K562 (cell line): ENCODE measurements around the gene PITRM1. TPM values are rescaled to one million over a fixed set of nuclear protein-coding genes. Genes with fewer than 3 reads are reported as not detected.
A peak's percentile ranks its signal among the peaks of the same experiment; 100 is the strongest.

Experiments
- ATAC-seq: fragments of 200-7000 bp; cut with Tn5 transposase; 3 replicates; pipeline ENCODE4 v1.9.1; 2020; ENCODE audit warnings: moderate library complexity
- BruUV-seq: library from RNA; stranded (reverse); fragments of 400-500 nt; replicated peaks from 2 replicates; lab custom pipeline; 2021; lab: Mats Ljungman, UMichigan
- CTCF ChIA-PET: fragments of 300-600 bp; formaldehyde crosslinking; extraction: SDS; loops from one replicate; lab custom pipeline; 2021; ENCODE audit warnings: low intra/inter-chr PET ratio; lab: Yijun Ruan, JAX
- POLR2A ChIA-PET: fragments of 300-600, 350-650 bp; sonication (Branson Sonifier 250); formaldehyde crosslinking; extraction: SDS; loops from one replicate; lab custom pipeline; 2021; ENCODE audit warnings: antibody characterized with exemption, inconsistent platforms; lab: Yijun Ruan, JAX
- DNase-seq, 4 experiments: peaks; one replicate each; pipeline versions ENCODE4 v3.0.0 to v3.0.0-alpha.2; 2011 to 2018; ENCODE audit warnings: low spot score in 3 of 4, mixed read lengths in 3 of 4; ENCODE audit errors: extremely low read depth in 1 of 4
- FAIRE-seq: peaks from 2 replicates; lab custom pipeline; 2011; peaks lifted over from hg19 to GRCh38; lab: Jason Lieb, UNC
- H2AFZ ChIP-seq: 2 replicates; pipeline ENCODE4 v1.6.0; 2011; ENCODE audit warnings: low read depth, low read length, control low read depth, inconsistent platforms
- H3K27ac ChIP-seq: fragments of 200-600 bp; 3 replicates; pipeline ENCODE4 v1.8.0; 2011; ENCODE audit warnings: low read depth, mild to moderate bottlenecking, control low read depth, inconsistent platforms, low read length, moderate library complexity, mixed read lengths; ENCODE audit errors: extremely low read depth
- H3K27me3 ChIP-seq, 2 experiments: fragments of 300-600 bp in 1 of 2; 2 replicates in 1 of 2; 3 replicates in 1 of 2; pipeline versions ENCODE4 v1.6.0 to v1.8.0; 2011; ENCODE audit warnings: inconsistent platforms in 2 of 2, low read length in 2 of 2, mild to moderate bottlenecking in 1 of 2, mixed read lengths in 1 of 2, moderate library complexity in 1 of 2; ENCODE audit not compliant: control insufficient read depth in 2 of 2, insufficient read depth in 2 of 2
- H3K36me3 ChIP-seq: fragments of 300-600 bp; 3 replicates; pipeline ENCODE4 v1.8.0; 2011; ENCODE audit warnings: mild to moderate bottlenecking, low read length, inconsistent platforms; ENCODE audit not compliant: control insufficient read depth, insufficient read depth
- H3K4me1 ChIP-seq, 2 experiments: fragments of 200-600 bp in 1 of 2; replicated peaks in 1 of 2; 2 replicates in 1 of 2; 3 replicates in 1 of 2; pipeline versions ENCODE4 v1.5.1 to v1.8.0; 2011; ENCODE audit warnings: inconsistent platforms in 2 of 2, low read length in 2 of 2, mild to moderate bottlenecking in 1 of 2, mixed read lengths in 1 of 2, moderate library complexity in 1 of 2; ENCODE audit not compliant: control insufficient read depth in 2 of 2, insufficient read depth in 2 of 2
- H3K4me2 ChIP-seq: 2 replicates; pipeline ENCODE4 v1.6.1; 2011; ENCODE audit warnings: low read length, control low read depth, inconsistent platforms, mixed read lengths; ENCODE audit not compliant: insufficient read depth
- H3K4me3 ChIP-seq: fragments of 200-600 bp; sonication (generic), shearing (Covaris generic); 2 replicates; pipeline ENCODE4 v1.5.1; 2016; ENCODE audit warnings: control low read depth, inconsistent platforms
- H3K79me2 ChIP-seq: fragments of 200-600 bp; 3 replicates; pipeline ENCODE4 v1.8.0; 2011; ENCODE audit warnings: low read length, inconsistent platforms; ENCODE audit not compliant: control insufficient read depth, insufficient read depth
- H3K9ac ChIP-seq, 2 experiments: 2 replicates each; pipeline versions ENCODE4 v1.6.0 to v1.6.1; 2011; ENCODE audit warnings: low read depth in 2 of 2, low read length in 2 of 2, control low read depth in 1 of 2, inconsistent platforms in 1 of 2, mild to moderate bottlenecking in 1 of 2, mixed read lengths in 1 of 2; ENCODE audit not compliant: insufficient read depth in 1 of 2
- H3K9me1 ChIP-seq: one replicate; pipeline ENCODE4 v1.6.0; 2011; ENCODE audit warnings: inconsistent platforms, mild to moderate bottlenecking, low read length, moderate library complexity; ENCODE audit not compliant: control insufficient read depth, insufficient read depth
- H3K9me3 ChIP-seq: replicated peaks from 2 replicates; pipeline ENCODE4 v1.5.1; 2011; ENCODE audit warnings: low read depth, low read length, inconsistent platforms; ENCODE audit not compliant: control insufficient read depth, insufficient read depth
- H4K20me1 ChIP-seq: replicated peaks from 2 replicates; pipeline ENCODE4 v1.6.1; 2011; ENCODE audit warnings: low read length, inconsistent platforms, mixed read lengths; ENCODE audit not compliant: control insufficient read depth, insufficient read depth
- C11orf30 ChIP-seq: fragments of 450-650 bp; IDR thresholded peaks from 2 replicates; pipeline ENCODE4 v1.6.1; 2016; ENCODE audit warnings: low read depth, mild to moderate bottlenecking
- CTCF ChIP-seq, 3 experiments: IDR thresholded peaks in 2 of 3; conservative IDR thresholded peaks in 1 of 3; 2 replicates each; pipeline ENCODE4 v1.5.1; 2011 to 2012; ENCODE audit warnings: low read length in 3 of 3, mild to moderate bottlenecking in 3 of 3, control low read depth in 2 of 3, improper control_type of control experiment in 1 of 3, inconsistent platforms in 1 of 3, low read depth in 1 of 3, mixed read lengths in 1 of 3, moderate library complexity in 1 of 3; ENCODE audit not compliant: insufficient read depth in 2 of 3
- LARP7 ChIP-seq: fragments of 450-650 bp; IDR thresholded peaks from 2 replicates; pipeline ENCODE4 v1.6.1; 2016
- NEUROD1 ChIP-seq: fragments of 150-350 bp; IDR thresholded peaks from 2 replicates; pipeline ENCODE4 v1.6.1; 2014; ENCODE audit warnings: borderline replicate concordance, low read length, low read depth; ENCODE audit not compliant: partially characterized antibody
- NFIX ChIP-seq: fragments of 250-450 bp; sonication (Bioruptor Pico); IDR thresholded peaks from 2 replicates; pipeline ENCODE4 v1.4.0; 2020; ENCODE audit warnings: low read depth, mild to moderate bottlenecking, moderate library complexity
- POLR2G ChIP-seq: fragments of 200-400 bp; formaldehyde crosslinking; IDR thresholded peaks from 2 replicates; pipeline ENCODE4 v1.6.1; 2017; ENCODE audit warnings: low read depth, mild to moderate bottlenecking, antibody characterized with exemption, low read length, moderate library complexity
- WGBS: fragments of 100-300 bp; shearing (Covaris generic); methylation state at CpG from one replicate; pipeline ENCODE4 v1.1.6; 2016; ENCODE audit warnings: low coverage, mixed read lengths; ENCODE audit not compliant: insufficient coverage; ENCODE audit errors: missing lambda C conversion rate; 5-methylcytosine and 5-hydroxymethylcytosine counted together
- in situ Hi-C: fragments of 300-500 bp; cut with MboI; formaldehyde crosslinking; loops from 4 replicates; pipeline ENCODE4 v1.15.0; 2018; ENCODE audit warnings: inconsistent platforms, mixed read lengths
- intact Hi-C: fragments of 100-400 bp; cut with micrococcal nuclease; formaldehyde crosslinking; loops from 2 replicates; pipeline ENCODE4 v1.14.2; 2022
- polyA plus RNA-seq, 8 experiments: library from polyadenylated mRNA; depleted of rRNA in 4 of 8; stranded (reverse) in 5 of 8; unstranded in 3 of 8; fragments of >200 nt; fragmentation: Nextera tagmentation in 2 of 8; fragmentation: Illumina TruSeq in 1 of 8; extraction: Ambion mirVana in 2 of 8; extraction: Trizol in 1 of 8; gene quantifications; 2 replicates each; pipeline versions ENCODE4 v1.2.1 to v1.2.3, GENCODE V29; 2011 to 2014; ENCODE audit warnings: inconsistent platforms in 1 of 8, missing spikeins in 1 of 8
- total RNA-seq, 7 experiments: library from RNA; depleted of rRNA in 6 of 7; stranded (reverse); fragments of >200 nt in 6 of 7; fragmentation: Illumina TruSeq in 2 of 7; extraction: Trizol in 2 of 7; gene quantifications; 2 replicates each; pipeline versions ENCODE4 v1.2.1 to v1.2.3, GENCODE V29; 2011 to 2021; ENCODE audit warnings: low replicate concordance in 1 of 7
- TF ChIP-seq, protein P1 (sequence below), 2 experiments: fragments of 450-650 bp in 1 of 2; IDR thresholded peaks; 2 replicates each; pipeline ENCODE4 v1.6.1; 2011 to 2017; ENCODE audit warnings: low read depth in 2 of 2, antibody characterized with exemption in 1 of 2, borderline replicate concordance in 1 of 2, low read length in 1 of 2, mild to moderate bottlenecking in 1 of 2, mixed read lengths in 1 of 2; ENCODE audit not compliant: control insufficient read depth in 1 of 2

The PITRM1 gene
- total and polyA plus RNA-seq, 9 of the 15 experiments (the other 6 are each of a cell fraction or from before 2014, with no cell fraction given): 21.1 to 70.4 (median 39.7) TPM

GRCh38 chr10:3119796-3120459 is 52.7 kb downstream of the PITRM1 start:
- WGBS: 89% methylated on average over 22 of the region's 31 CpGs
- POLR2A ChIA-PET: no interaction called here
- ATAC-seq: peak; percentile 73

More at GRCh38 chr10:3119796-3120459, 52.7 kb downstream of the PITRM1 start:
- Histone ChIP-seq H3K4me3 (no peak overlapping the region), H3K9me1 (no peaks in the 10 kb centered on the region), H3K36me3 (peaks cover 92% of the 10 kb centered on the region; the same call in 2 of the 3 replicates), H3K4me1 (peaks cover 0 to 5% of the 10 kb centered on the region in 2 experiments; a peak in 2 of 5 replicates), H2AFZ (no peak overlapping the region), H3K9me3 (no peaks in the 10 kb centered on the region), H3K79me2 (no peaks in the 10 kb centered on the region), H3K9ac (peak overlapping the region in 1 of 2 experiments; percentile 52; a peak in 1 of 4 replicates), H3K27ac (no peak overlapping the region), H3K27me3 (no peaks in the 10 kb centered on the region), H3K4me2 (no peak overlapping the region), H4K20me1 (no peaks in the 10 kb centered on the region)
- intact Hi-C loops: no loop called here
- no TSS peak for BruUV-seq
- FAIRE-seq (no peak), DNase-seq (peak in 3 of 4 experiments; percentile 47 to 51 (median 50))
- TF ChIP-seq C11orf30: no peak
- no peak for TF ChIP-seq NEUROD1
- peak; percentile 48 to 57 (median 56) for TF ChIP-seq CTCF (IDR thresholded peaks at IDR 0.05 in 2 of 3, conservative IDR thresholded peaks at IDR 0.05 in 1 of 3; ENCODE audit: insufficient read depth in 2 of 3, low read depth in 1 of 3, low read length in 3 of 3)
- TF ChIP-seq LARP7: no peak
- TF ChIP-seq NFIX (CRISPR knock-in tag): no peak
- TF ChIP-seq POLR2G: peak; percentile 38; the same call in 1 of the 2 replicates
- TF ChIP-seq, protein P1, sequence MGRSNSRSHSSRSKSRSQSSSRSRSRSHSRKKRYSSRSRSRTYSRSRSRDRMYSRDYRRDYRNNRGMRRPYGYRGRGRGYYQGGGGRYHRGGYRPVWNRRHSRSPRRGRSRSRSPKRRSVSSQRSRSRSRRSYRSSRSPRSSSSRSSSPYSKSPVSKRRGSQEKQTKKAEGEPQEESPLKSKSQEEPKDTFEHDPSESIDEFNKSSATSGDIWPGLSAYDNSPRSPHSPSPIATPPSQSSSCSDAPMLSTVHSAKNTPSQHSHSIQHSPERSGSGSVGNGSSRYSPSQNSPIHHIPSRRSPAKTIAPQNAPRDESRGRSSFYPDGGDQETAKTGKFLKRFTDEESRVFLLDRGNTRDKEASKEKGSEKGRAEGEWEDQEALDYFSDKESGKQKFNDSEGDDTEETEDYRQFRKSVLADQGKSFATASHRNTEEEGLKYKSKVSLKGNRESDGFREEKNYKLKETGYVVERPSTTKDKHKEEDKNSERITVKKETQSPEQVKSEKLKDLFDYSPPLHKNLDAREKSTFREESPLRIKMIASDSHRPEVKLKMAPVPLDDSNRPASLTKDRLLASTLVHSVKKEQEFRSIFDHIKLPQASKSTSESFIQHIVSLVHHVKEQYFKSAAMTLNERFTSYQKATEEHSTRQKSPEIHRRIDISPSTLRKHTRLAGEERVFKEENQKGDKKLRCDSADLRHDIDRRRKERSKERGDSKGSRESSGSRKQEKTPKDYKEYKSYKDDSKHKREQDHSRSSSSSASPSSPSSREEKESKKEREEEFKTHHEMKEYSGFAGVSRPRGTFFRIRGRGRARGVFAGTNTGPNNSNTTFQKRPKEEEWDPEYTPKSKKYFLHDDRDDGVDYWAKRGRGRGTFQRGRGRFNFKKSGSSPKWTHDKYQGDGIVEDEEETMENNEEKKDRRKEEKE (IDR thresholded peaks at IDR 0.05; ENCODE audit: borderline replicate concordance in 1 of 2, control insufficient read depth in 1 of 2, low read depth in 2 of 2, low read length in 1 of 2): no peak
- CTCF ChIA-PET: no interaction called here
- in situ Hi-C loops: no loop called here
